Transverse colon (tissue), 4 donors: Measurements from ENCODE around the gene CNPY4.
A peak's percentile ranks its signal among the peaks of the same experiment; 100 is the strongest.

ENCODE experiments used
- CTCF ChIP-seq, 5 experiments: fragments of 200-600 bp in 3 of 5; fragments of 450-650 bp in 2 of 5; sonication (generic) in 3 of 5; IDR thresholded peaks; 1 replicate in 2 of 5; 2 replicates in 3 of 5; pipeline ENCODE4 v1.5.1; 2016 to 2017; ENCODE audit warnings: antibody characterized with exemption in 5 of 5, inconsistent platforms in 3 of 5, mild to moderate bottlenecking in 2 of 5, moderate library complexity in 1 of 5
- POLR2AphosphoS5 ChIP-seq, 3 donors: sonication (generic); formaldehyde crosslinking; IDR thresholded peaks; one replicate each; pipeline ENCODE4 v1.6.1; 2016; ENCODE audit warnings: antibody characterized with exemption in 3 of 3

- no peak for TF ChIP-seq CTCF (IDR thresholded peaks at IDR 0.05)
- peak in 1 of 3 donors; percentile 20 for TF ChIP-seq POLR2AphosphoS5 (IDR thresholded peaks at IDR 0.05)
Measured at GRCh38 chr7:100124301-100125230, 5.1 kb downstream of the CNPY4 start.
